ENCODE results near the gene PAK4.

PAK4 gene

DNA sequence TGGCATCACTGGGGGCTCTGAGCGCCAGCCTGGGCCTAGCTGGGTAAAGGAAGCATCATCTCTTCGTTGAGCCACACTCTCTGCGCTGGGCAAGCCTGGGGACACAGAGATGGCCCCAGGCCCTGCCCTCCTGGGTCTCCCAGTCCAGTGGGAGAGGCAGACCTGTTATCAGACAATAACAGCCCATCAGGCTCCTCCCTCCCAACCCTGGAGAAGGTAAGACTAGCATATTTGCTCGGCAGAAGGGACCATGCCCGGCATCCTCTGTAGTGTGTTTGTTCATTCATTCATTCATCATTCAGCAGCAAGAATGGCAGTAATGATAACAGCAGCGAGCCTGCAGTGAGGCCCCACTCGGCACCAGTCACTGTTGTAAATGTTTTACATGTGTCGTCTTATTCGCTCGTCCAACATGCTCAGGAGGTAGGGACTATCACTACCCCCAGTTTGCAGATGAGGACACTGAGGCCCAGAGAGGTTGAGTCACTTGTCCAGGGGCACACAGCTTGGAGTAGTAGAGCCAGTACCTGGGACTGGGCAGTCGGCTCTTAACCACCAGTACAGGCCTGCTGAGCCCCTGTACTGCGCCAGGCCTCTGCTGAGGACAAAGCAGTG, 33.2 kb downstream of the PAK4 start:
- Histone ChIP-seq H3F3A (ENCODE audit: control insufficient read depth, insufficient read depth) (no peaks in the 10 kb centered on the region), H4K20me1 (ENCODE audit: control insufficient read depth, insufficient read depth, low read depth, low read length) (no peaks in the 10 kb centered on the region), H3K27ac (ENCODE audit: low read depth, low read length) (no peak overlapping the region), H3K27me3 (ENCODE audit: control insufficient read depth, low read length) (no peaks in the 10 kb centered on the region), H3K4me3 (ENCODE audit: low read length) (no peak overlapping the region), H3K79me2 (ENCODE audit: control insufficient read depth, low read length) (0 out of 2 replicates have a peak, but pooled peaks cover 5% of the 10 kb centered on the region), H3K36me3 (ENCODE audit: control insufficient read depth, low read length) (no peaks in the 10 kb centered on the region), H3K4me2 (ENCODE audit: low read length) (no peak overlapping the region), H3K4me1 (ENCODE audit: control insufficient read depth, low read length) (no peaks in the 10 kb centered on the region), H3K9me2 (replicated peaks; ENCODE audit: control insufficient read depth, low read length) (no peaks in the 10 kb centered on the region), H3K9me3 (ENCODE audit: control insufficient read depth, insufficient read depth, low read length) (no peaks in the 10 kb centered on the region)
- TF ChIP-seq, protein P1, sequence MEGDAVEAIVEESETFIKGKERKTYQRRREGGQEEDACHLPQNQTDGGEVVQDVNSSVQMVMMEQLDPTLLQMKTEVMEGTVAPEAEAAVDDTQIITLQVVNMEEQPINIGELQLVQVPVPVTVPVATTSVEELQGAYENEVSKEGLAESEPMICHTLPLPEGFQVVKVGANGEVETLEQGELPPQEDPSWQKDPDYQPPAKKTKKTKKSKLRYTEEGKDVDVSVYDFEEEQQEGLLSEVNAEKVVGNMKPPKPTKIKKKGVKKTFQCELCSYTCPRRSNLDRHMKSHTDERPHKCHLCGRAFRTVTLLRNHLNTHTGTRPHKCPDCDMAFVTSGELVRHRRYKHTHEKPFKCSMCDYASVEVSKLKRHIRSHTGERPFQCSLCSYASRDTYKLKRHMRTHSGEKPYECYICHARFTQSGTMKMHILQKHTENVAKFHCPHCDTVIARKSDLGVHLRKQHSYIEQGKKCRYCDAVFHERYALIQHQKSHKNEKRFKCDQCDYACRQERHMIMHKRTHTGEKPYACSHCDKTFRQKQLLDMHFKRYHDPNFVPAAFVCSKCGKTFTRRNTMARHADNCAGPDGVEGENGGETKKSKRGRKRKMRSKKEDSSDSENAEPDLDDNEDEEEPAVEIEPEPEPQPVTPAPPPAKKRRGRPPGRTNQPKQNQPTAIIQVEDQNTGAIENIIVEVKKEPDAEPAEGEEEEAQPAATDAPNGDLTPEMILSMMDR (IDR thresholded peaks at IDR 0.05; ENCODE audit: low read depth, low read length, poor library complexity, severe bottlenecking) = no peak
- TF ChIP-seq EZH2phosphoT487 (IDR thresholded peaks at IDR 0.05; ENCODE audit: borderline replicate concordance, low read length) = no peak

DNA sequence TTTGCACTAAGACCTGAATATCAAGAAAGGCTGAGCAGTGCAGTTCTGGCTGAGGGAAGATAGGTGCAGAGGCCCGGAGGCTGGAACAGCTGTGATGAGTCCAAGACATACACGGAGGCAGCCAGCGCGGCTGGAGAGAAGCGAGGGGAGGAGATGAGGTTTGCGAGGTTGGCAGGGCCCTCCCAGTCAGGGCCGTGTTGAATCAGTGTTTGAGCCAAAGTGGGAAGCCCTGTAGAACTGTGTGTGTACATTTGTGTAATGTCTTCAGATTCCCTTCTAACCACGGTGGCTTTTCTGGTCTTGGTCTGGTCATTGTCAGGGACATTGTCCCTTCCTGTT, 34.9 kb downstream of the PAK4 start:
- TF ChIP-seq, protein P1 (IDR thresholded peaks at IDR 0.05; ENCODE audit: low read depth, low read length, poor library complexity, severe bottlenecking) = no peak
- no peak for TF ChIP-seq EZH2phosphoT487 (IDR thresholded peaks at IDR 0.05; ENCODE audit: borderline replicate concordance, low read length)
- H3K27ac ChIP-seq (ENCODE audit: low read depth, low read length) = no peak overlapping the region
- no peaks in the 10 kb centered on the region for H3K4me1 ChIP-seq (ENCODE audit: control insufficient read depth, low read length)
- 0 out of 2 replicates have a peak, but pooled peaks cover 3% of the 10 kb centered on the region for H3K79me2 ChIP-seq (ENCODE audit: control insufficient read depth, low read length)
- H4K20me1 ChIP-seq (ENCODE audit: control insufficient read depth, insufficient read depth, low read depth, low read length) = no peaks in the 10 kb centered on the region
- no peak overlapping the region for H3K4me2 ChIP-seq (ENCODE audit: low read length)
- no peak overlapping the region for H3K4me3 ChIP-seq (ENCODE audit: low read length)
- no peaks in the 10 kb centered on the region for H3F3A ChIP-seq (ENCODE audit: control insufficient read depth, insufficient read depth)
- no peaks in the 10 kb centered on the region for H3K27me3 ChIP-seq (ENCODE audit: control insufficient read depth, low read length)
- H3K36me3 ChIP-seq (ENCODE audit: control insufficient read depth, low read length) = no peaks in the 10 kb centered on the region
- H3K9me2 ChIP-seq (replicated peaks; ENCODE audit: control insufficient read depth, low read length) = no peaks in the 10 kb centered on the region
- no peaks in the 10 kb centered on the region for H3K9me3 ChIP-seq (ENCODE audit: control insufficient read depth, insufficient read depth, low read length)

DNA sequence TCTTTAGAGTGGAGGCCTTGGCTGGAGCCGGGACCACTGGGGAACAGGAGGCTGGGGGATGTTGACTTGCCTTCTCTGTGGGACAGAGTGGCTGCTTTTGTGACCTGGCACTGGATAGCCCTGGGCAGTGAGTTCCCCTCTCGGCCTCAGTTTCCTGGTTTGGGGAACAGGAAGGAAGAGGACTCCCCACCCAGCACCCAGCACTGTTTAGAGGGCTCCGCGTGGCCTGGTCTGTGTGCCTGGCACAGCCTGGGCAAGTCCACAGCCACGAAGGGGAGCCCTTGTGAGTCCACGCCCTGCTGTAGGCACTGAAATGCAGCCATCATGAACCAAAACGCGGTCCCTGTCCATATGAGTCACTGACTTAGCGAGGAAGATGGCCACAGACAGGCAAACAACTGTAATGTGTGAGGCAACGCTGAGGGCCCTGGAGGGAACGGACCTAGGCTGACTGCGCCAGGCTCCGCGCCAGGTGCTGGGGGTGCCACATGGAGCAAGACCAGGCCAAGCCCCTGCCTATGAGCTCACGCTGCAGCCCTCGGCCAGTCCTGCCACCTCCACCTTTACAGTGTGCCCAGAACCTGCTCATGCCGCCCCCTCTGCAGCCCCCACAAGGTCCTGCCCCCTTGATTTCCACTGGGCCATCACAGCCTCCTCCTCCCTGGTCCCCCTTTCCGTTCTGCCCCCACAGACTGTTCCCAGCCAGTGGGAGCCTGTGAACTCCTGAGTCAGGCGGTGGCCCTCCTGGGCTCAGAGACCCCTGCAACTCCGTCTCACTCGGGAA, 35.5 kb downstream of the PAK4 start:
- H3K9me2 ChIP-seq (replicated peaks; ENCODE audit: control insufficient read depth, low read length) = no peaks in the 10 kb centered on the region
- H3K4me1 ChIP-seq (ENCODE audit: control insufficient read depth, low read length) = no peaks in the 10 kb centered on the region
- no peaks in the 10 kb centered on the region for H3K36me3 ChIP-seq (ENCODE audit: control insufficient read depth, low read length)
- H3K27ac ChIP-seq (ENCODE audit: low read depth, low read length) = no peak overlapping the region
- H3K4me3 ChIP-seq (ENCODE audit: low read length) = no peak overlapping the region
- H3K4me2 ChIP-seq (ENCODE audit: low read length) = no peak overlapping the region
- no peak for TF ChIP-seq EZH2phosphoT487 (IDR thresholded peaks at IDR 0.05; ENCODE audit: borderline replicate concordance, low read length)
- TF ChIP-seq, protein P1 (IDR thresholded peaks at IDR 0.05; ENCODE audit: low read depth, low read length, poor library complexity, severe bottlenecking) = no peak
- no peaks in the 10 kb centered on the region for H3F3A ChIP-seq (ENCODE audit: control insufficient read depth, insufficient read depth)
- H3K79me2 ChIP-seq (ENCODE audit: control insufficient read depth, low read length) = 0 out of 2 replicates have a peak, but pooled peaks cover 3% of the 10 kb centered on the region
- H4K20me1 ChIP-seq (ENCODE audit: control insufficient read depth, insufficient read depth, low read depth, low read length) = no peaks in the 10 kb centered on the region
- no peaks in the 10 kb centered on the region for H3K9me3 ChIP-seq (ENCODE audit: control insufficient read depth, insufficient read depth, low read length)
- no peaks in the 10 kb centered on the region for H3K27me3 ChIP-seq (ENCODE audit: control insufficient read depth, low read length)
